ENCODE data around the gene ARL6IP4.

The ARL6IP4 gene

DNA sequence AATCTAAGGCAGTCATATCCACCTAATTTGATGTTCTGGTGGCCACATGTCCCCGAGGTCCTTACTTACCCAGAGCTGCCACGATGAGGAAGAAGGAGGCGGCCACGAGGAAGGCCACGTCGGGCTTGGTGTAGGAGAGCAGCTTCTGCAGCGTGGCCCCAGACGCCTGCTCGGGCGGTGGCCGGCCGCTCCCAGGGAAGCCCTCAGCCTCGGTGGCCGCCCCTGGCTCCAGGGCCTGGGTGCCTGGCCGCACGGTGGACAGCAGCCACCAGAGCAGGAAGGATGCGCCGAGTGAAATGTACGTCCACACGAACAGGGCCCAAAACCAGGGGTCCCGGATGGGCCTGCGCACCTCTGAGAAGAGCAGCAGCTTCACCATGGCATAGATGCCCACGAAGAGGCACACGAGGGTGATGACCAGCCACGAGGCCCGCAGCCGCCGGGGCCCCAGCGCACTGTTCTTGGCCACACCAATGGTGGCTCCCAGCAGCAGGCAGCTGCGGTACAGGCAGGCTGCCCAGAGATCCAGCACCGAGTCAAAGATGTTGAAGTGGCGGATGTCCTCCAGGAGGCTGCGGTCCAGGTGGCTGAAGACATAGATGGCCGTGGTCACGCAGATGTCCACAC, 20.8 kb upstream of the ARL6IP4 start:
- Histone ChIP-seq H3K4me1 (ENCODE audit: control insufficient read depth, insufficient read depth, low read length, poor library complexity, severe bottlenecking) (peaks cover 5% of the 10 kb centered on the region), H3K27ac (ENCODE audit: low read depth, low read length, severe bottlenecking) (no peak overlapping the region), H3K36me3 (ENCODE audit: control insufficient read depth, insufficient read depth, low read length) (peaks cover 3% of the 10 kb centered on the region), H3K4me3 (ENCODE audit: extremely low read depth, insufficient read depth, low read length, poor library complexity, severe bottlenecking) (no peak overlapping the region), H3K9me3 (ENCODE audit: control insufficient read depth, low read length) (no peaks in the 10 kb centered on the region)
- 96 to 97% methylated on average over 32 to 35 of the region's 35 CpGs for WGBS, 2 experiments (ENCODE audit: insufficient coverage in 2 of 2)

GRCh38 chr12:122960193-122960569, 20.3 kb upstream of the ARL6IP4 start:
- no peak overlapping the region for H3K4me3 ChIP-seq (ENCODE audit: extremely low read depth, insufficient read depth, low read length, poor library complexity, severe bottlenecking)
- H3K36me3 ChIP-seq (ENCODE audit: control insufficient read depth, insufficient read depth, low read length): peaks cover 3% of the 10 kb centered on the region
- no peaks in the 10 kb centered on the region for H3K9me3 ChIP-seq (ENCODE audit: control insufficient read depth, low read length)
- peaks cover 5% of the 10 kb centered on the region for H3K4me1 ChIP-seq (ENCODE audit: control insufficient read depth, insufficient read depth, low read length, poor library complexity, severe bottlenecking)
- no peak overlapping the region for H3K27ac ChIP-seq (ENCODE audit: low read depth, low read length, severe bottlenecking)
- 94 to 95% methylated on average over 8 of the region's 8 CpGs for WGBS, 2 experiments (ENCODE audit: insufficient coverage in 2 of 2)

GRCh38 chr12:122961531-122962329, 18.8 kb upstream of the ARL6IP4 start:
- H3K36me3 ChIP-seq (ENCODE audit: control insufficient read depth, insufficient read depth, low read length): peaks cover 3% of the 10 kb centered on the region
- H3K4me3 ChIP-seq (ENCODE audit: extremely low read depth, insufficient read depth, low read length, poor library complexity, severe bottlenecking): no peak overlapping the region
- 89 to 93% methylated on average over 7 to 8 of the region's 10 CpGs for WGBS, 2 experiments (ENCODE audit: insufficient coverage in 2 of 2)
- H3K27ac ChIP-seq (ENCODE audit: low read depth, low read length, severe bottlenecking): no peak overlapping the region
- no peaks in the 10 kb centered on the region for H3K9me3 ChIP-seq (ENCODE audit: control insufficient read depth, low read length)
- H3K4me1 ChIP-seq (ENCODE audit: control insufficient read depth, insufficient read depth, low read length, poor library complexity, severe bottlenecking): peaks cover 11% of the 10 kb centered on the region

- peaks cover 11% of the 10 kb centered on the region for H3K4me1 ChIP-seq (ENCODE audit: control insufficient read depth, insufficient read depth, low read length, poor library complexity, severe bottlenecking)
- WGBS, 2 experiments (ENCODE audit: insufficient coverage in 2 of 2): 89 to 100% methylated on average over 5 to 8 of the region's 8 CpGs
Measured at GRCh38 chr12:122963941-122964265, 16.6 kb upstream of the ARL6IP4 start.

DNA sequence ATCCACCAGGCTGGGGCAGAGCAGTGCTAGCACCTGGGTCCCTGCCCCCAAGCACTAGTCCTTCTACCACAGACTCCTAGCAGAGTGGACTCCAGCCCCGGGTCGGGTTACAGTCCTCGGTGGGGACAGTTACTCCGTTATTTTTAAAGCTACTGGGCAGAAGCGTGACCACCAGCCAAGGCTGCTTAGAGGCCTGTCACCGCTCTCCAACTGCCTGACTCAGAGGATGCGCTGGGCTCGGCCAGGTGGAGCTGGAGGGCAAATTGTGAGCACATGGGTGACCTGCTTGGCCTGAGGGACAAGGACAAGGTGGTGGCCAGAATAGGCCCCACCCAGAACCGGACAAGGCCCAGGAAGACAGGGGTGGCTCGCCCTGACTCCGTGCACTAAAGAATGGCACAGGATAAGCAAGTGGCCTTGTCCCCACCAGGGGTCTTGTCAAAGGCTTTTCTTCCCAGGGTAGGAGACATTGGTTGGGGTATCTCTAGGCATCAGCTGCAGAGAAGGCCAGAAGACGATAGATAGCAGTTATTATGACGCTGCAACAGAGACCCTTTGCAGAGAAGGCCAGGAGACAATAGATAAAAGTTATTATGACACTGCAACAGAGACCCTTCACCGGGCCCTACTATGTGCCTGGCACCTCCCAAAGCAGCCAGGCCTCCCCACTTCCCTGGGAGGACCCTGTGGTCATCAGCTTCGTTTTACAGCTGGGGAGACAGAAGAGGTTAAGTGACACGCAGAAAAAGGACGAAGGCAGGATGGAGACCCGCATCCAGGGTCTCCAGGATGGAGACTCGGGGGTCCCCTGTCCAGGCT, 15.8 kb upstream of the ARL6IP4 start:
- no peaks in the 10 kb centered on the region for H3K9me3 ChIP-seq (ENCODE audit: control insufficient read depth, low read length)
- H3K4me1 ChIP-seq (ENCODE audit: control insufficient read depth, insufficient read depth, low read length, poor library complexity, severe bottlenecking): peaks cover 11% of the 10 kb centered on the region
- H3K4me3 ChIP-seq (ENCODE audit: extremely low read depth, insufficient read depth, low read length, poor library complexity, severe bottlenecking): no peak overlapping the region
- H3K36me3 ChIP-seq (ENCODE audit: control insufficient read depth, insufficient read depth, low read length): peaks cover 3% of the 10 kb centered on the region
- WGBS, 2 experiments (ENCODE audit: insufficient coverage in 2 of 2): 86 to 87% methylated on average over 17 to 19 of the region's 19 CpGs
- H3K27ac ChIP-seq (ENCODE audit: low read depth, low read length, severe bottlenecking): no peak overlapping the region

More at GRCh38 chr12:122963941-122964265, 16.6 kb upstream of the ARL6IP4 start:
- H3K36me3 ChIP-seq (ENCODE audit: control insufficient read depth, insufficient read depth, low read length): peaks cover 3% of the 10 kb centered on the region
- H3K9me3 ChIP-seq (ENCODE audit: control insufficient read depth, low read length): no peaks in the 10 kb centered on the region
- no peak overlapping the region for H3K4me3 ChIP-seq (ENCODE audit: extremely low read depth, insufficient read depth, low read length, poor library complexity, severe bottlenecking)
- no peak overlapping the region for H3K27ac ChIP-seq (ENCODE audit: low read depth, low read length, severe bottlenecking)

DNA sequence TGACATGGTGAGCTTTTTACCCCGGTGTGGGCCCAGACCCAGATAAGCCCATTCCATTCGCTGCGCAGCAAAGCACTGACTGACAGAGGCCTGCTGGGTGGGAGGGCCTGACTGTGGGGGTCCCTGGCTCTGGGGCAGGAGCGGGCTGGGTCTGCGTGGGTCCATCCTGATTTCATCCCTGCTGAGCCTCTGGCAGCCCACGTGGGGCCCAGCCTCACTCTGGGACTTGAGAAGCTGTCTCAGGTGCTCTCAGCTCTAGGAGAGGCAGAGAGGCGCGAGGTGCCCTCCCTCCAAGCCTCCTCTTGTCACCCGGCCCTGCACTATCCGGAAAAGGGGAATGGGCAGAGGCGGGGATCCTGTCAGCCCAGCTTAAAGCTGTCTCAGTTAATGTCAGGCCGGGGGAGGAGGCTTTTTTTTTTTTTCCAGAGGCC, 15.1 kb upstream of the ARL6IP4 start:
- 51 to 60% methylated on average over 8 to 11 of the region's 12 CpGs for WGBS, 2 experiments (ENCODE audit: insufficient coverage in 2 of 2)
- H3K9me3 ChIP-seq (ENCODE audit: control insufficient read depth, low read length): no peaks in the 10 kb centered on the region
- peak overlapping the region; percentile 59 for H3K4me3 ChIP-seq (ENCODE audit: extremely low read depth, insufficient read depth, low read length, poor library complexity, severe bottlenecking)
- peaks cover 11% of the 10 kb centered on the region for H3K4me1 ChIP-seq (ENCODE audit: control insufficient read depth, insufficient read depth, low read length, poor library complexity, severe bottlenecking)
- no peaks in the 10 kb centered on the region for H3K36me3 ChIP-seq (ENCODE audit: control insufficient read depth, insufficient read depth, low read length)
- H3K27ac ChIP-seq (ENCODE audit: low read depth, low read length, severe bottlenecking): no peak overlapping the region

DNA sequence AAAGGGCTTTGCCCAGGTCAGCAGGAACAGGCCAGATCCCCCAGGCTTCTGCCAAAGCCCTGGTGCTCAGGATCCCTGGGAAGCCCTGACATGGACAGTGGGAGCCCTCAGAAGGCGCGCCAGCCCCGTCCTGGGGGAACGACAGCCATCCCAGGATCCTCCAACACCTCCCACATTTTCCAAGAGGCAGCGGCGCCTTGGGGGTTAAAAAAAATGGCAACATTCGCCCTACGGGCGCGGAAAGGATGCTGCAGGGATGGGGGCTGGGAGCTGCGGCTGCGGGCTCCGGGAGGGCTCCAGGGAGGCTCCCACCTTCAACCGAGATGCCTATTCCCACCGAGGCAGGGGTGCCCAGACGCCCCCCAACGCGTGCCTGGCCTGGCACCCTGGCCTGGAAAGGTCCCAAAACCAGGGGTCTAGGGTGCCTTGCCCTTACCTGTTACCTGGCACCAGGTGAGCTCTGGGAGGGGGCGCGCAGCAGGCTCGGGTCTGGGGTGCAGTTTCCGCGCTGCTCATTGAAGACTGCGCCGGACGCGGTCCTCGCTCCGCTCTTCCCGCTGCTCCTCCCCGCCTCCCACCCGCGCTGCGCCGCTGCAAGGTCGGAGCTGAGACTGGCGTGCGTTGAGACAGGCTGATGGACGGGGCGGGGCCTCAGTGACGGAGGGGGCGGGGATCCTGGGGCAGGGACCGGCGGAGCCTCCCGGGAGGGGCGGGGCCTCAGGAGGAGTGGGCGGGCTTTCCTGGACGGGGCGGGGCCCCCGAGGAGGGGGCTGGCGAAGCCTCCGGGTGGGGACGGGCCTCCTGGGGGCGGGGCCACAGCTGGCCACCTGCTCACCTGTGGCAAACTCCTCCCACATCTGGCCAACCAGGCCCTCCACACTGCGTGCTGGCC, 14.4 kb upstream of the ARL6IP4 start, which contains the start of gene ABCB9:
Gene ABCB9 (minus strand): TSS at position 613 of the 892 bp plus-strand sequence. CDS start 6,228 bp downstream, outside the sequence.
- 1% methylated on average over 38 to 45 of the region's 55 CpGs for WGBS, 2 experiments (ENCODE audit: insufficient coverage in 2 of 2)
- H3K4me3 ChIP-seq (ENCODE audit: extremely low read depth, insufficient read depth, low read length, poor library complexity, severe bottlenecking): peak within 1 kb of the TSS; percentile 59
- H3K9me3 ChIP-seq (ENCODE audit: control insufficient read depth, low read length): no peaks in the 10 kb centered on the region
- no peaks in the 10 kb centered on the region for H3K36me3 ChIP-seq (ENCODE audit: control insufficient read depth, insufficient read depth, low read length)
- peaks cover 11% of the 10 kb centered on the region for H3K4me1 ChIP-seq (ENCODE audit: control insufficient read depth, insufficient read depth, low read length, poor library complexity, severe bottlenecking)
- no peak within 1 kb of the TSS for H3K27ac ChIP-seq (ENCODE audit: low read depth, low read length, severe bottlenecking)

DNA sequence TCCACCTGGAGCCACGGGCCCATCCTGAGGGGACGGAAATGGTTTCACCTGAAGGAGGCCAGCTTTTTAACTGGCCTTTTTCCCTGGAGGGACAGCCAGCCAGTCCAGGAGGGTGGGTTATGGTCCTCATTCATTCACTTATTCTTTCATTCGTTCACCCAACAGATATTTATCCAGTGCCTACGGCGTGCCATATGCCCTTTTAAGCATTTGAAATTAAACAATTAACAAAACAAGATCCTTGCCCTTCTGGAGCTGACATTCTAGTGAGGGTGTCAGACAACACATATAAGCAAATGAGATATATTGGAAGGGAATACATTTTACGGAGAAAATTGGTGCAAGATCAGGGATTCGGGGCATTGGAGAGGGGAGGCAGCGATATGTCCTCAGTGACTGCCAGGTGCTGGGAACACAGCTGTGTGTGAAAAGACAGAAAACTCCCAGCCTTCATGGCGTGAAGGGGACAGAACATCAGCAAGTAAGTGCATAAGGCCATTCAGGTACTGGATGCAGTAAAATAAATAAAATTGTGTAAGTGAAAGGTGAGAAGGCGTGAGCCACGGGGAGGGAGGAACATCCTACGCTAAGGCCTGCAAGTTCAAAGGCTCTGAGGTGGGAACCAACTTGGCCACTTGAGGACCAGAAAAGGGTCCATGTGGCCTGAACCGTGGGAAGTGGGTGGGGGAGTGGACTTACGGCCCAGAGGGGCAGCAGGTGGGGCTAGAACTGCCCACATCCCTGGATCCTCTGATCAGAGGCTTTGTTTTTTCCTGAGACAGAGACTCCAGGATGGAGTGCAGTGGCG, 13.5 kb upstream of the ARL6IP4 start:
- H3K9me3 ChIP-seq (ENCODE audit: control insufficient read depth, low read length): no peaks in the 10 kb centered on the region
- no peaks in the 10 kb centered on the region for H3K36me3 ChIP-seq (ENCODE audit: control insufficient read depth, insufficient read depth, low read length)
- peaks cover 11% of the 10 kb centered on the region for H3K4me1 ChIP-seq (ENCODE audit: control insufficient read depth, insufficient read depth, low read length, poor library complexity, severe bottlenecking)
- WGBS, 2 experiments (ENCODE audit: insufficient coverage in 2 of 2): 70 to 80% methylated on average over 9 to 12 of the region's 15 CpGs
- no peak overlapping the region for H3K27ac ChIP-seq (ENCODE audit: low read depth, low read length, severe bottlenecking)
- no peak overlapping the region for H3K4me3 ChIP-seq (ENCODE audit: extremely low read depth, insufficient read depth, low read length, poor library complexity, severe bottlenecking)

GRCh38 chr12:122968104-122968503, 12.4 kb upstream of the ARL6IP4 start:
- Histone ChIP-seq H3K36me3 (ENCODE audit: control insufficient read depth, insufficient read depth, low read length) (no peaks in the 10 kb centered on the region), H3K4me1 (ENCODE audit: control insufficient read depth, insufficient read depth, low read length, poor library complexity, severe bottlenecking) (peaks cover 11% of the 10 kb centered on the region), H3K9me3 (ENCODE audit: control insufficient read depth, low read length) (no peaks in the 10 kb centered on the region), H3K27ac (ENCODE audit: low read depth, low read length, severe bottlenecking) (no peak overlapping the region), H3K4me3 (ENCODE audit: extremely low read depth, insufficient read depth, low read length, poor library complexity, severe bottlenecking) (no peak overlapping the region)
- 78 to 85% methylated on average over 2 of the region's 2 CpGs for WGBS, 2 experiments (ENCODE audit: insufficient coverage in 2 of 2)

All from mesodermal cell (in vitro differentiated cells).